OCI-LY3 (cell line): ENCODE results near the gene POTEI.
"Not testable (repeated sequence)": the region's sequence is repeated elsewhere in the genome, so short reads cannot be mapped to it uniquely, and the experiment has no call there.

ENCODE experiments used
- EZH2phosphoT487 ChIP-seq: fragments of 200-600 bp; shearing (Covaris generic); IDR thresholded peaks from 2 replicates; pipeline ENCODE4 v1.6.1; 2018; ENCODE audit warnings: antibody characterized with exemption, mixed run types, low read depth
- TF ChIP-seq, protein P1 (sequence below): fragments of 200-600, 300-600 bp; sonication (generic); IDR thresholded peaks from 2 replicates; pipeline ENCODE4 v1.5.1; 2014; ENCODE audit warnings: antibody characterized with exemption, low read length, low read depth

DNA sequence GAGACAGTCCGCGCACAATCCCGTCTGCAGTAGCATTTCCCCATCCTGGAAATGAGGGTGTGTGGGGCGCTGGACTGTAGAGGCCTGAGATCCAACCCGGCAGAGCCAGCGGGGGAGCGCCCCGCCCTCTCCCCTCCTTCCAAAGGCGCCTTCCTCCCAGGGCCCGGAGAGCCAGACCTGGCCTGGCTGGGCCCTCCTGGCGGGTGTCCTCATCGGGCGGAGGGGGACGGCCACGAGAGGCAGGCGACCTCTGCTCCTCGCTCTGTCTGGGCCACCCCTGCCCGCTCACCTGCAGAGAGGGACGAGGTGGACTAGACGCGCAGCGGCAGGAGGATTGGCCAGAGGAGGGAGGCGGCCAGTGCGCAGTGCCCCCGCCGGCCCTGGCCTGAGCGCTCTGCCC is 40.3 kb upstream of the POTEI start:
- TF ChIP-seq, protein P1, sequence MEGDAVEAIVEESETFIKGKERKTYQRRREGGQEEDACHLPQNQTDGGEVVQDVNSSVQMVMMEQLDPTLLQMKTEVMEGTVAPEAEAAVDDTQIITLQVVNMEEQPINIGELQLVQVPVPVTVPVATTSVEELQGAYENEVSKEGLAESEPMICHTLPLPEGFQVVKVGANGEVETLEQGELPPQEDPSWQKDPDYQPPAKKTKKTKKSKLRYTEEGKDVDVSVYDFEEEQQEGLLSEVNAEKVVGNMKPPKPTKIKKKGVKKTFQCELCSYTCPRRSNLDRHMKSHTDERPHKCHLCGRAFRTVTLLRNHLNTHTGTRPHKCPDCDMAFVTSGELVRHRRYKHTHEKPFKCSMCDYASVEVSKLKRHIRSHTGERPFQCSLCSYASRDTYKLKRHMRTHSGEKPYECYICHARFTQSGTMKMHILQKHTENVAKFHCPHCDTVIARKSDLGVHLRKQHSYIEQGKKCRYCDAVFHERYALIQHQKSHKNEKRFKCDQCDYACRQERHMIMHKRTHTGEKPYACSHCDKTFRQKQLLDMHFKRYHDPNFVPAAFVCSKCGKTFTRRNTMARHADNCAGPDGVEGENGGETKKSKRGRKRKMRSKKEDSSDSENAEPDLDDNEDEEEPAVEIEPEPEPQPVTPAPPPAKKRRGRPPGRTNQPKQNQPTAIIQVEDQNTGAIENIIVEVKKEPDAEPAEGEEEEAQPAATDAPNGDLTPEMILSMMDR, result not testable (repeated sequence)
- TF ChIP-seq EZH2phosphoT487, result not testable (repeated sequence)
